BE2C (cell line): Measurements from ENCODE around the gene CNDP2.

Experiments
- DNase-seq: peaks from one replicate; pipeline ENCODE4 v3.0.0-alpha.2; 2020
- H3K27me3 ChIP-seq: fragments of 250-450 bp; sonication (Bioruptor Pico); 2 replicates; pipeline ENCODE4 v1.5.1; 2020; ENCODE audit warnings: mild to moderate bottlenecking
- H3K36me3 ChIP-seq: fragments of 250-450 bp; sonication (Bioruptor Pico); 2 replicates; pipeline ENCODE4 v1.5.1; 2020; ENCODE audit warnings: mild to moderate bottlenecking
- H3K4me1 ChIP-seq: fragments of 250-450 bp; sonication (Bioruptor Pico); 2 replicates; pipeline ENCODE4 v1.5.1; 2020
- H3K4me3 ChIP-seq: 2 replicates; pipeline ENCODE4 v1.5.1; 2011; ENCODE audit warnings: low read depth, low read length
- H3K9me3 ChIP-seq: fragments of 250-450 bp; sonication (Bioruptor Pico); 2 replicates; pipeline ENCODE4 v1.5.1; 2020
- TF ChIP-seq, protein P1 (sequence below): IDR thresholded peaks from 2 replicates; pipeline ENCODE4 v1.5.1; 2012; ENCODE audit warnings: mild to moderate bottlenecking, low read depth, low read length

CNDP2 gene

DNA sequence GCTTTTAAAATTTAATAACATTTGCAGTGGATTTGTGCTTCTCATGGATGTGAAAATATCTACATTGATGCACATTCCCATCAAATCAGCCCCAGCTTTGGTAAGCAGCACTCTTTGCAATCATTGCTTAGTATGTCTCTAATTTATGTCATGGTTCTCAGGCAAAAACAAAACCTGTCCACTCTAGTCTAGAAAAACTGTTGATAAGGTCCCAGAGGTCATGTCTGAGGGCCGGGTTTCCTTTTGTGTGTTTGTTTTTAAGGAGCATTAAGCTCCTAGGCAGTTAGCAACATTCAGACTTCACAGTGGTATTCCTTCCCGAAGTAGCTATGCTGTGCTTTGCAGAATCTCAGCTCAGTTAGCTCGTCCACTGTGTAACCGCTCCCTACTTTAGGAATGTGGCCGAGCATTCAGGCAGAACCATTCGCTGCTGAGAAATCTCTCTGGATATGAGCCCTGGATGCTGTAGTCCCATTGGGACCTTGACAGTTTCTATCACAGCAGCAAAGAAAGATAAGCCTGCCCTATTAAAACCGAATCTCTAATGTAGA lies 43.1 kb upstream of the CNDP2 start:
- Histone ChIP-seq H3K4me1 (no peaks in the 10 kb centered on the region), H3K4me3 (no peak overlapping the region), H3K27me3 (peaks cover 42% of the 10 kb centered on the region), H3K9me3 (no peaks in the 10 kb centered on the region), H3K36me3 (no peaks in the 10 kb centered on the region)
- DNase-seq, result no peak
- TF ChIP-seq, protein P1, sequence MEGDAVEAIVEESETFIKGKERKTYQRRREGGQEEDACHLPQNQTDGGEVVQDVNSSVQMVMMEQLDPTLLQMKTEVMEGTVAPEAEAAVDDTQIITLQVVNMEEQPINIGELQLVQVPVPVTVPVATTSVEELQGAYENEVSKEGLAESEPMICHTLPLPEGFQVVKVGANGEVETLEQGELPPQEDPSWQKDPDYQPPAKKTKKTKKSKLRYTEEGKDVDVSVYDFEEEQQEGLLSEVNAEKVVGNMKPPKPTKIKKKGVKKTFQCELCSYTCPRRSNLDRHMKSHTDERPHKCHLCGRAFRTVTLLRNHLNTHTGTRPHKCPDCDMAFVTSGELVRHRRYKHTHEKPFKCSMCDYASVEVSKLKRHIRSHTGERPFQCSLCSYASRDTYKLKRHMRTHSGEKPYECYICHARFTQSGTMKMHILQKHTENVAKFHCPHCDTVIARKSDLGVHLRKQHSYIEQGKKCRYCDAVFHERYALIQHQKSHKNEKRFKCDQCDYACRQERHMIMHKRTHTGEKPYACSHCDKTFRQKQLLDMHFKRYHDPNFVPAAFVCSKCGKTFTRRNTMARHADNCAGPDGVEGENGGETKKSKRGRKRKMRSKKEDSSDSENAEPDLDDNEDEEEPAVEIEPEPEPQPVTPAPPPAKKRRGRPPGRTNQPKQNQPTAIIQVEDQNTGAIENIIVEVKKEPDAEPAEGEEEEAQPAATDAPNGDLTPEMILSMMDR, result no peak

DNA sequence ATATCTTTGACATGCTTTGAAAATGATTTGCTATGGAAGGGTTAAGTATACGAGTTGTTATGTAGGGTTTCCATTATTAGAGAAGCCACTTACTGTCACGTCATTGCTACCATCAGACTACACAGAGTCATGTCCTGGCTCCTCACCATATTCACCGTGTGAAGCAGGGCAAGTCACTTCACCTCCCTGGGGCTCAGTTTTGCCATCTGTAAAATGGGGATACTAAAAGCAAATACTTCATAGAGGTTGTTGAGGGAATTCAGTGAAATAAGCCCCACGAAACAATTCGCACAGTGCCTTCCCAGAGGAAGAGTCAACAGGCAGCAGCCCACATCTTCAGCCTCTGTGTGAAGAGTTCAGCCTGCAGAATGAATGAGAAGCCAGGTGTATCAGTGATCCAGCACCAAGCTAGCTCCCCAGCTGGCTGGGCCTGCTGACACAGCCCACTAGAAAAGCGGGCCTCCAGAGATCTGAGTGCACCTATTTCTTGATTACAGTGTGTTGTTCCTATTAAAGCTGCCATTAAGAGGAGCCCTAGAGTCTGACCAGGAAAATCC lies 42.4 kb upstream of the CNDP2 start:
- DNase-seq, result no peak
- TF ChIP-seq, protein P1, result no peak
- H3K4me3 ChIP-seq, result no peak overlapping the region
- H3K27me3 ChIP-seq, result peaks cover 48% of the 10 kb centered on the region
- no peaks in the 10 kb centered on the region for H3K36me3 ChIP-seq
- H3K9me3 ChIP-seq, result no peaks in the 10 kb centered on the region
- H3K4me1 ChIP-seq, result no peaks in the 10 kb centered on the region

DNA sequence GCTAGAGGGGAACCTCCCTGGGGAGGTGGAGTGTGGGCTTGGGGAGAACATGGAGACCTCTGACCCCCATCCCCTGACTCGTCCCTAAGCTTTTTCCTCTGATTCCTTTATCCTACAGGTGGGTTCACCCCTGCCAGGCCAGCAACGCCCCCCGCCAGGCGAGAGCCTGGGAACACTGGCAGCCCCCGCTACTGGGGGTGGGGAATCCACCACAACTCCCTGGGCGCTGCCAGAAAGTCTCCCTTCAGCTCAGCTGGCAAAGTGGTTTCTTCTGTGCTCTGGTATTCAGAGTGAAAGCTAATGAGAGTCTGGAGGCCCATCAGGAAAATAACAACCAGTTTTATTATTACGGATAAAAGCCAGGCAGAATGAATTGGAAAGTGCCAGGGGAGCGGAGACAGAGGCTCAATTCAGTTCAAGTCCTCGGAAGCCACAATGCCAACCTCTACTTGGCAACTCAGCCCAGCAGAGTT lies 41.8 kb upstream of the CNDP2 start:
- no peaks in the 10 kb centered on the region for H3K4me1 ChIP-seq
- H3K27me3 ChIP-seq, result peaks cover 54% of the 10 kb centered on the region
- TF ChIP-seq, protein P1, result no peak
- DNase-seq, result no peak
- H3K36me3 ChIP-seq, result no peaks in the 10 kb centered on the region
- no peak overlapping the region for H3K4me3 ChIP-seq
- H3K9me3 ChIP-seq, result no peaks in the 10 kb centered on the region

DNA sequence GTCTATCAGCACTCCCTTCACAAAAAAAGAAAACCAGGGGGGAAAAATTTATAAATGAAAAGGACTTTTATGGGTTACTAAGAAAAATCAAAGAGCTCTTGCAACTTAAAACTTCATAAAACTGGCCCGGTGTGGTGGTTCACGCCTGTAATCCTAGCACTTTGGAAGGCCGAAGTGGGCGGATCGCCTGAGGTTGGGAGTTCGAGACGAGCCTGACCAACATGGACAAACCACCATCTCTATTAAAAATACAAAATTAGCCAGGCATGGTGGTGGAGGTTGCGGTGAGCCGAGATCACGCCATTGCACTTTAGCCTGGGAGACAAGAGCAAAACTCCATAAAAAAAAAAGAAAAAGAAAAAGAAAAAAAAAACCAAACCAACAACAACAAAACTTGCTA lies 40.8 kb upstream of the CNDP2 start:
- no peaks in the 10 kb centered on the region for H3K36me3 ChIP-seq
- no peak for DNase-seq
- peaks cover 63% of the 10 kb centered on the region for H3K27me3 ChIP-seq
- H3K4me3 ChIP-seq, result no peak overlapping the region
- TF ChIP-seq, protein P1, result no peak
- no peaks in the 10 kb centered on the region for H3K9me3 ChIP-seq
- H3K4me1 ChIP-seq, result no peaks in the 10 kb centered on the region

DNA sequence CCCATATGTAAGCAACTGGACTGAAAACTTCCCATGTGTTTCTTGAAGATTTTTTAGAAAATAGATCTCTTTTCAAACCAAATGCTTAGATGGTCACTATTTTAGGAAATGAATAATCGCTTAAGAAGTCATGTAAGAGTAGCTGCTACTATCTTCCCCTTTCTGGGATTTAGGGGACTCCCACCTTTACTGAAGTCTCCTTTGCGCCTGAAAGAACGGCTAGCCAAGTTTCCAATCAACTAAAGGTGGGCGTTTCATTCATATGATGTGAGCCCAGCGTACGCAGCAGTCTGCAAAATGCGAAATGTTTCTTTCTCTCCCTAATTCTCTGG lies 40.2 kb upstream of the CNDP2 start:
- Histone ChIP-seq H3K27me3 (peaks cover 67% of the 10 kb centered on the region), H3K4me3 (no peak overlapping the region), H3K36me3 (no peaks in the 10 kb centered on the region), H3K9me3 (no peaks in the 10 kb centered on the region), H3K4me1 (no peaks in the 10 kb centered on the region)
- no peak for DNase-seq
- TF ChIP-seq, protein P1, result no peak

DNA sequence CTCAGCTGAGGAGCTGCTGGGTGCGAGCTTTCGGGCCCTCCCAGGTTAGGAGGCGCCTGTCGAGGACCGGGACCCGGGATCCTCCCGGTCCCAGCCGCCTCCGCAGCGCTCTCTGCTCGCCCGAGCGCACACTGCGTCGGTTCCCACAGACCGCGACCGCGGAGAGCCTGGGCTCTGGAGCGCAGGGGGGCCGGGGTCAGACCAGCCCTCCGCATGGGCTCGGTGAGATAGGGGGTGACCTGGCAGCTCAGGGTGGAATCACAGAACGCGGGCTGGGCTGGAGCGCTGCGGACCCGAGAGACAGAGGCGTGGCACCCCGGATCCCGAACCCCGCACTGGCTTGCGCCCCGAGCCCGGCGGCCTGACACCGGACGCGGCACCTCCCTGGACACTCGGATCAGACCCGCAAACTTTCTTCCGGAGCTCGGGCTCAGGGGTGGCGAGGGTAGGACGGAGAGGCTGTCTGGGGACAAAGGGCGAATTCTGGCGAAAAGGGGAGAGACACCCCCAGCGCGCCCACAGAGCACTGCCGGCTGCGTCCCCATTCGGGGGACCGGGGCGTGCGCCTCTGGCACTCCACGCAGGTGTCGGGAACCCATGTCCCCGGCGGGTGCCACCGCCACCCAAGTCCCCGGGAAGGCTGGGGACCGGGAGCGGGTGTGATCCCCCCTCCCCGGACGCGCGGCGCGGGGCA lies 39.7 kb upstream of the CNDP2 start:
- no peaks in the 10 kb centered on the region for H3K9me3 ChIP-seq
- peaks cover 67% of the 10 kb centered on the region for H3K27me3 ChIP-seq
- no peaks in the 10 kb centered on the region for H3K4me1 ChIP-seq
- DNase-seq, result no peak
- TF ChIP-seq, protein P1, result no peak
- no peaks in the 10 kb centered on the region for H3K36me3 ChIP-seq
- H3K4me3 ChIP-seq, result no peak overlapping the region
